Measurements from ENCODE around the gene KCTD15.

The KCTD15 gene

GRCh38 chr19:33797802-33798671 is 1.4 kb downstream of the KCTD15 start:
- no peak for DNase-seq (ENCODE audit: low read depth)

- DNase-seq (ENCODE audit: low read depth) = no peak
These were observed 2.0 kb downstream of the KCTD15 start for GRCh38 chr19:33798681-33799111.

- DNase-seq (ENCODE audit: low read depth) = no peak
These were observed 2.8 kb downstream of the KCTD15 start for GRCh38 chr19:33799476-33799875.

GRCh38 chr19:33800012-33800680 is 3.5 kb downstream of the KCTD15 start:
- DNase-seq (ENCODE audit: low read depth) = no peak

GRCh38 chr19:33801411-33801810 is 4.7 kb downstream of the KCTD15 start:
- no peak for DNase-seq (ENCODE audit: low read depth)

- no peak for DNase-seq (ENCODE audit: low read depth)
These were observed 5.3 kb downstream of the KCTD15 start for GRCh38 chr19:33802001-33802400.

- DNase-seq (ENCODE audit: low read depth) = no peak
These were observed 6.1 kb downstream of the KCTD15 start for GRCh38 chr19:33802801-33803200.

GRCh38 chr19:33803383-33803782 is 6.7 kb downstream of the KCTD15 start:
- no peak for DNase-seq (ENCODE audit: low read depth)

GRCh38 chr19:33804021-33804799 is 7.5 kb downstream of the KCTD15 start:
- no peak for DNase-seq (ENCODE audit: low read depth)

GRCh38 chr19:33805313-33805712 is 8.6 kb downstream of the KCTD15 start:
- no peak for DNase-seq (ENCODE audit: low read depth)

- DNase-seq (ENCODE audit: low read depth) = no peak
These were observed 9.3 kb downstream of the KCTD15 start for GRCh38 chr19:33805840-33806433.

GRCh38 chr19:33806434-33806881 is 9.8 kb downstream of the KCTD15 start:
- DNase-seq (ENCODE audit: low read depth) = no peak

GRCh38 chr19:33808399-33808798 is 11.7 kb downstream of the KCTD15 start:
- DNase-seq (ENCODE audit: low read depth) = no peak

GRCh38 chr19:33809960-33810359 is 13.3 kb downstream of the KCTD15 start:
- DNase-seq (ENCODE audit: low read depth) = no peak

GRCh38 chr19:33810821-33811220 is 14.2 kb downstream of the KCTD15 start:
- no peak for DNase-seq (ENCODE audit: low read depth)

GRCh38 chr19:33811246-33811645 is 14.6 kb downstream of the KCTD15 start:
- DNase-seq (ENCODE audit: low read depth) = no peak

- no peak for DNase-seq (ENCODE audit: low read depth)
These were observed 15.2 kb downstream of the KCTD15 start for GRCh38 chr19:33811736-33812387.

GRCh38 chr19:33812388-33813330 is 16.0 kb downstream of the KCTD15 start:
- DNase-seq (ENCODE audit: low read depth) = no peak

- no peak for DNase-seq (ENCODE audit: low read depth)
These were observed 16.9 kb downstream of the KCTD15 start for GRCh38 chr19:33813391-33814101.

Data from stimulated activated CD8-positive, alpha-beta memory T cell treated with anti-CD3 and anti-CD28 coated beads, Interleukin-4, amount 100 ng/mL, for 24 hours (primary cell).